Karpas-422 (cell line): ENCODE data around the gene KCNAB3. TPM values are rescaled to one million over a fixed set of nuclear protein-coding genes. Genes with fewer than 3 reads are reported as not detected.

Experiments
- DNase-seq: peaks from one replicate; pipeline ENCODE4 v3.0.0-alpha.2; 2015
- H2AFZ ChIP-seq: fragments of 200-600 bp; sonication (generic); 2 replicates; pipeline ENCODE4 v1.6.1; 2014; ENCODE audit warnings: antibody characterized with exemption, low read length, mixed read lengths
- H3K27ac ChIP-seq: fragments of 200-600 bp; sonication (generic); 2 replicates; pipeline ENCODE4 v1.5.1; 2014; ENCODE audit warnings: mild to moderate bottlenecking, low read length, moderate library complexity
- H3K27me3 ChIP-seq: fragments of 200-600 bp; sonication (generic); 2 replicates; pipeline ENCODE4 v1.6.1; 2014; ENCODE audit warnings: low read length, mixed read lengths
- H3K36me3 ChIP-seq: fragments of 200-600 bp; sonication (generic); 2 replicates; pipeline ENCODE4 v1.6.1; 2014; ENCODE audit warnings: low read length, mixed read lengths; ENCODE audit not compliant: insufficient read depth
- H3K4me1 ChIP-seq: fragments of 200-600 bp; sonication (generic); 2 replicates; pipeline ENCODE4 v1.6.1; 2014; ENCODE audit warnings: mild to moderate bottlenecking, low read length, mixed read lengths
- H3K4me2 ChIP-seq: fragments of 200-600 bp; sonication (generic); 2 replicates; pipeline ENCODE4 v1.6.1; 2014; ENCODE audit warnings: low read length, low read depth, mild to moderate bottlenecking; ENCODE audit not compliant: poor library complexity, severe bottlenecking
- H3K4me3 ChIP-seq: fragments of 200-600 bp; sonication (generic); 2 replicates; pipeline ENCODE4 v1.5.1; 2014; ENCODE audit warnings: mild to moderate bottlenecking, antibody characterized with exemption, low read length, mixed read lengths
- H3K79me2 ChIP-seq: fragments of 200-600 bp; sonication (generic); 2 replicates; pipeline ENCODE4 v1.6.1; 2014; ENCODE audit warnings: mild to moderate bottlenecking, low read length, mixed read lengths
- H3K9ac ChIP-seq: fragments of 200-600 bp; sonication (generic); 2 replicates; pipeline ENCODE4 v1.6.0; 2014; ENCODE audit warnings: low read length
- H3K9me2 ChIP-seq: fragments of 200-600 bp; sonication (generic), shearing (Covaris generic); replicated peaks from 2 replicates; pipeline ENCODE4 v1.6.0; 2014; ENCODE audit warnings: mild to moderate bottlenecking, low read length, moderate library complexity; ENCODE audit not compliant: insufficient read depth
- H3K9me3 ChIP-seq: fragments of 300-700, 200-600 bp; sonication (generic); 2 replicates; pipeline ENCODE4 v1.6.1; 2014; ENCODE audit warnings: low read length, mixed read lengths
- H4K20me1 ChIP-seq: fragments of 200-600 bp; sonication (generic); 2 replicates; pipeline ENCODE4 v1.6.1; 2014; ENCODE audit warnings: mild to moderate bottlenecking, antibody characterized with exemption, low read length, low read depth; ENCODE audit not compliant: insufficient read depth
- small RNA-seq: library from RNA; depleted of rRNA; stranded (forward); fragments of <200 nt; gene quantifications from one replicate; pipeline ENCODE3, GENCODE V24; 2014
- total RNA-seq: library from RNA; depleted of rRNA; stranded (reverse); fragments of >200 nt; shearing (Covaris generic); gene quantifications from 2 replicates; pipeline ENCODE4 v1.2.3, GENCODE V29; 2014; ENCODE audit warnings: low replicate concordance; rRNA removed

The KCNAB3 gene
- total RNA-seq, 1 experiment from 2014 or later = 10.0 TPM

DNA sequence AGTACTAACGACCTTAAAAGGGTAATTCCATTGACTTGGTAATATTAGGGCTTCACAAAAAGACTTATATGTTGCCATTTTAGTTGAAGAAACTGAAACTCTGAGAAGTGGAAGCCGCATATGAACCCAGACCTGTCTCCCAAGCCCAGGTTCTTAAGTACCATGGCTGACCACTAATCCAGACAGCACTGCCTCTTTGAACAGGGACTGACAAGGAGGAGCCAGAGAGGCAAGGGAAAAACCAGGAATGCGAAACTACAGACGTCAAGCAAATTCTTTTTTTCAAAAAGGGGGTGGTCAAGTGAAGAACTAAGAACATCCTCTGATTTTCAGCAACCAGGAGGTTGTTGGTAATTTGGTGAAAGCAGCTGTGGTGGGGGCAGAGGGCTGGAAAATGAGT, 56.6 kb downstream of the KCNAB3 start:
- H3K79me2 ChIP-seq = peaks cover 3% of the 10 kb centered on the region; the same call in 1 of the 2 replicates
- H2AFZ ChIP-seq = no peak overlapping the region
- H3K27ac ChIP-seq = no peak overlapping the region
- no peaks in the 10 kb centered on the region for H3K27me3 ChIP-seq
- H3K9ac ChIP-seq = no peak overlapping the region
- no peaks in the 10 kb centered on the region for H3K9me3 ChIP-seq
- H3K4me1 ChIP-seq = peaks cover 15% of the 10 kb centered on the region
- H4K20me1 ChIP-seq = no peaks in the 10 kb centered on the region
- H3K4me3 ChIP-seq = no peak overlapping the region
- H3K9me2 ChIP-seq = no peaks in the 10 kb centered on the region
- H3K36me3 ChIP-seq = peaks cover 8% of the 10 kb centered on the region; the same call in 1 of the 2 replicates
- no peak overlapping the region for H3K4me2 ChIP-seq
- DNase-seq = no peak

Small RNA genes within 50 kb of the gene (small RNA-seq; reads per million reads assigned to genes)
- 1.2 reads per million, percentile 35 among the genes with 10 or more reads in this experiment for gene SCARNA21

Other genes starting within 250 kb of the KCNAB3 start
- gene TP53, start 242.4 kb downstream of the KCNAB3 start, total RNA-seq = 11.0 and 14.0 TPM in 2 replicates
- gene WRAP53, start 241.4 kb downstream of the KCNAB3 start, total RNA-seq = 10.4 and 19.0 TPM in 2 replicates
- gene EFNB3, start 224.7 kb downstream of the KCNAB3 start, total RNA-seq = not detected in 2 replicates
- gene DNAH2, start 212.1 kb downstream of the KCNAB3 start, total RNA-seq = not detected in 2 replicates
- 11.9 and 34.6 TPM in 2 replicates for gene KDM6B, start 95.6 kb downstream of the KCNAB3 start, total RNA-seq
- 0.69 and 1.4 TPM in 2 replicates for gene TMEM88, start 74.8 kb downstream of the KCNAB3 start, total RNA-seq
- gene NAA38, start 72.3 kb downstream of the KCNAB3 start, total RNA-seq = 313 and 321 TPM in 2 replicates
- 8.5 and 10.9 TPM in 2 replicates for gene CYB5D1, start 71.9 kb downstream of the KCNAB3 start, total RNA-seq
- gene CHD3, start 41.1 kb downstream of the KCNAB3 start, total RNA-seq = 191 and 346 TPM in 2 replicates
- gene RNF227, start 13.6 kb downstream of the KCNAB3 start, total RNA-seq = 2.1 and 3.5 TPM in 2 replicates
- 54.4 and 60.8 TPM in 2 replicates for gene TRAPPC1, start 2.1 kb upstream of the KCNAB3 start, total RNA-seq
- gene CNTROB, start 2.4 kb upstream of the KCNAB3 start, total RNA-seq = 14.6 and 28.5 TPM in 2 replicates
- gene GUCY2D, start 72.8 kb upstream of the KCNAB3 start, total RNA-seq = not detected in 2 replicates
- not detected in 2 replicates for gene ALOX15B, start 109.2 kb upstream of the KCNAB3 start, total RNA-seq
- gene ALOX12B, start 157.9 kb upstream of the KCNAB3 start, total RNA-seq = 0.22 and 1.5 TPM in 2 replicates
- 0.18 TPM in 1 of 2 replicates, not detected in the other for gene ALOXE3, start 188.7 kb upstream of the KCNAB3 start, total RNA-seq
- gene HES7, start 194.2 kb upstream of the KCNAB3 start, total RNA-seq = 0.37 and 2.1 TPM in 2 replicates
- 12.7 and 24.0 TPM in 2 replicates for gene PER1, start 222.5 kb upstream of the KCNAB3 start, total RNA-seq
- gene VAMP2, start 233.1 kb upstream of the KCNAB3 start, total RNA-seq = 24.5 and 47.7 TPM in 2 replicates
- gene TMEM107, start 246.5 kb upstream of the KCNAB3 start, total RNA-seq = 70.7 and 134 TPM in 2 replicates